ENCODE data around the gene ABCC3. TPM values are rescaled to one million over a fixed set of nuclear protein-coding genes. Genes with fewer than 3 reads are reported as not detected.

Gene ABCC3
- total RNA-seq, 1 donor from 2014 or later, result 5.9 TPM

Small RNAs within 50 kb of the gene (small RNA-seq; reads per million reads assigned to genes)
- gene RF00019 (ENCODE audit: low replicate concordance), result not detected

Other genes starting within 250 kb of the ABCC3 start
- 44.6 TPM for gene LRRC59, start 237.4 kb upstream of the ABCC3 start, total RNA-seq
- gene ACSF2, start 208.7 kb upstream of the ABCC3 start, total RNA-seq, result 67.6 TPM
- 0.49 TPM for gene CHAD, start 166.0 kb upstream of the ABCC3 start, total RNA-seq
- 19.4 TPM for gene RSAD1, start 156.0 kb upstream of the ABCC3 start, total RNA-seq
- 1.6 TPM for gene MYCBPAP, start 126.4 kb upstream of the ABCC3 start, total RNA-seq
- 5.3 TPM for gene EPN3, start 102.1 kb upstream of the ABCC3 start, total RNA-seq
- gene SPATA20, start 87.7 kb upstream of the ABCC3 start, total RNA-seq, result 19.3 TPM
- 8.9 TPM for gene CACNA1G, start 74.2 kb upstream of the ABCC3 start, total RNA-seq
- 24.8 TPM for gene ANKRD40, start 73.0 kb downstream of the ABCC3 start, total RNA-seq
- 102 TPM for gene LUC7L3, start 84.7 kb downstream of the ABCC3 start, total RNA-seq
- gene ANKRD40CL, start 132.6 kb downstream of the ABCC3 start, total RNA-seq, result not detected
- gene WFIKKN2, start 200.7 kb downstream of the ABCC3 start, total RNA-seq, result 0.59 TPM
- gene TOB1, start 231.5 kb downstream of the ABCC3 start, total RNA-seq, result 46.7 TPM